ENCODE results near the gene EPAS1. TPM values are rescaled to one million over a fixed set of nuclear protein-coding genes. Genes with fewer than 3 reads are reported as not detected.

The EPAS1 gene
- total and polyA plus RNA-seq, 2 experiments from 2014 or later: 1.4 to 4.8 TPM

DNA sequence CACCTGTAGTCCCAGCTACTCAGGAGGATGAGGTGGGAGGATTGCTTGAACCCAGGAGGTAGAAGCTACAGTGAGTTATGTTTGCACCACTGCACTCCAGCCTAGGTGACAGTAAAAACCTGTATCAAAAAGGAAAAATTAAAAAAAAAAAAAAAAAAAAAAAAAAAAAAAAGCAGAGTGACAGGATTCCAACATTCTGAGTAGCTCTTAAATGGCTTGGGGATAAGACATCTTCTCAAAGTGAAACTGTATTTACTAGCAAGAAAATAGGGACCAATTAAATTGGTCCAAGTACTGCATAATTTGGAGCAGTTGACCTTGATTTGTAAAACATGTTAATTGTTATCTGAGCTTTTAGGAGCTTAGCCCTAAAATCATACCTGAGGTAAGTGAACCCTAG, 116.4 kb downstream of the EPAS1 start:
- no peaks in the 10 kb centered on the region for H3K27me3 ChIP-seq
- H3K27ac ChIP-seq: no peak overlapping the region
- DNase-seq (ENCODE audit: low read depth in 1 of 2, low spot score in 1 of 2): no peak
- no peak for TF ChIP-seq CTCF (IDR thresholded peaks at IDR 0.05; ENCODE audit: low read depth, low read length)
- H3K36me3 ChIP-seq: no peaks in the 10 kb centered on the region
- no peak overlapping the region for H3K4me3 ChIP-seq
- H3K4me1 ChIP-seq (ENCODE audit: low read depth): no peaks in the 10 kb centered on the region
- H3K9me3 ChIP-seq (ENCODE audit: low read depth): no peaks in the 10 kb centered on the region

DNA sequence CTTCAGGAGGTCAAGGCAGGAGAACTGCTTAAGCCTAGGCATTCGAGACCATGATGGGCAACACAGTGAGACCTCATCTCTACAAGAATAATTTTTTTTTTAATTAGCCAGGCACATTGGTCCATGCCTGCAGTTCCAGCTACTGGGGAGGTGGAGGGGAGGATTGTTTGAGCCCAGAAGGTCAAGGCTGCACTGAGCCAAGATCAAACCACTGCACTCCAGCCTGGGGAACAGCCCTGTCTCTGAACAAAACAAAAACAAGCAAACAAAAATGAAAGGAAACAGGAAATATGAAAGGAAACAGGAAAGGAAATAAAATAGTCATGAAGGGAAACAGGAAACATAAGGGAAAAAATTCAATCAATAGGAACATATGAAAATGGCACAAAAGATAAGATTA, 117.5 kb downstream of the EPAS1 start:
- no peak for TF ChIP-seq CTCF (IDR thresholded peaks at IDR 0.05; ENCODE audit: low read depth, low read length)
- no peak overlapping the region for H3K27ac ChIP-seq
- no peak for DNase-seq (ENCODE audit: low read depth in 1 of 2, low spot score in 1 of 2)
- no peaks in the 10 kb centered on the region for H3K36me3 ChIP-seq
- no peaks in the 10 kb centered on the region for H3K9me3 ChIP-seq (ENCODE audit: low read depth)
- H3K4me3 ChIP-seq: no peak overlapping the region
- no peaks in the 10 kb centered on the region for H3K4me1 ChIP-seq (ENCODE audit: low read depth)
- no peaks in the 10 kb centered on the region for H3K27me3 ChIP-seq

DNA sequence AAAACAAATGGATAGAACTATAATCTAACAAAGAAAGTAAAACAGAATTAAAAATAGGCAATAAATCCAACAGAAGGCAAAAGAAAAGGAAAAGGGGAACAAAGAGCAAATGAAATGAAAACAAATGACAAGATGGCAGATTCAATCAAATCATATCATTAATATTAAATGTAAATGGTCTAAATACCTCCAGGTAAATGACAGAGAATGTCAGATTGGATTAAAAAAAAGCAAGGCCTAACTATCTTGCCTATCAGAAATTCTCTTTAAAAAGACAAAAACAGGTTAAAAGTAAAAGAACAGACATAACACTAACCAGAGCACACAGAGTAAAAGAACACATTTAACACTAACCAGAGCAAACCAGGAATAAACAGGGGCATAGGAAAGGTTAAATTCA, 119.1 kb downstream of the EPAS1 start:
- Histone ChIP-seq H3K36me3 (no peaks in the 10 kb centered on the region), H3K4me1 (ENCODE audit: low read depth) (no peaks in the 10 kb centered on the region), H3K4me3 (no peak overlapping the region), H3K9me3 (ENCODE audit: low read depth) (no peaks in the 10 kb centered on the region), H3K27me3 (no peaks in the 10 kb centered on the region), H3K27ac (no peak overlapping the region)
- no peak for TF ChIP-seq CTCF (IDR thresholded peaks at IDR 0.05; ENCODE audit: low read depth, low read length)
- no peak for DNase-seq (ENCODE audit: low read depth in 1 of 2, low spot score in 1 of 2)

GRCh38 chr2:46416739-46417403, 119.7 kb downstream of the EPAS1 start:
- DNase-seq (ENCODE audit: low read depth in 1 of 2, low spot score in 1 of 2): no peak
- H3K27me3 ChIP-seq: no peaks in the 10 kb centered on the region
- no peaks in the 10 kb centered on the region for H3K9me3 ChIP-seq (ENCODE audit: low read depth)
- no peaks in the 10 kb centered on the region for H3K36me3 ChIP-seq
- H3K4me1 ChIP-seq (ENCODE audit: low read depth): no peaks in the 10 kb centered on the region
- no peak overlapping the region for H3K27ac ChIP-seq
- no peak for TF ChIP-seq CTCF (IDR thresholded peaks at IDR 0.05; ENCODE audit: low read depth, low read length)
- no peak overlapping the region for H3K4me3 ChIP-seq

GRCh38 chr2:46420945-46421344, 123.7 kb downstream of the EPAS1 start:
- Histone ChIP-seq H3K4me1 (ENCODE audit: low read depth) (no peaks in the 10 kb centered on the region), H3K27ac (no peak overlapping the region)
- no peak for DNase-seq (ENCODE audit: low read depth in 1 of 2, low spot score in 1 of 2)

More at GRCh38 chr2:46420945-46421344, 123.7 kb downstream of the EPAS1 start:
- no peaks in the 10 kb centered on the region for H3K9me3 ChIP-seq (ENCODE audit: low read depth)
- H3K36me3 ChIP-seq: no peaks in the 10 kb centered on the region
- no peak overlapping the region for H3K4me3 ChIP-seq
- TF ChIP-seq CTCF (IDR thresholded peaks at IDR 0.05; ENCODE audit: low read depth, low read length): no peak
- H3K27me3 ChIP-seq: no peaks in the 10 kb centered on the region

All from cardiac muscle cell (in vitro differentiated cells and primary cell).